K562 (cell line): ENCODE results near the gene SERPINB5. TPM values are rescaled to one million over a fixed set of nuclear protein-coding genes. Genes with fewer than 3 reads are reported as not detected.

Experiments
- ATAC-seq: fragments of 200-7000 bp; cut with Tn5 transposase; 3 replicates; pipeline ENCODE4 v1.9.1; 2020; ENCODE audit warnings: moderate library complexity
- BruUV-seq: library from RNA; stranded (reverse); fragments of 400-500 nt; replicated peaks from 2 replicates; lab custom pipeline; 2021; lab: Mats Ljungman, UMichigan
- CTCF ChIA-PET: fragments of 300-600 bp; formaldehyde crosslinking; extraction: SDS; loops from one replicate; lab custom pipeline; 2021; ENCODE audit warnings: low intra/inter-chr PET ratio; lab: Yijun Ruan, JAX
- POLR2A ChIA-PET: fragments of 300-600, 350-650 bp; sonication (Branson Sonifier 250); formaldehyde crosslinking; extraction: SDS; loops from one replicate; lab custom pipeline; 2021; ENCODE audit warnings: antibody characterized with exemption, inconsistent platforms; lab: Yijun Ruan, JAX
- DNase-seq, 4 experiments: peaks; one replicate each; pipeline versions ENCODE4 v3.0.0 to v3.0.0-alpha.2; 2011 to 2018; ENCODE audit warnings: low spot score in 3 of 4, mixed read lengths in 3 of 4; ENCODE audit errors: extremely low read depth in 1 of 4
- FAIRE-seq: peaks from 2 replicates; lab custom pipeline; 2011; peaks lifted over from hg19 to GRCh38; lab: Jason Lieb, UNC
- H2AFZ ChIP-seq: 2 replicates; pipeline ENCODE4 v1.6.0; 2011; ENCODE audit warnings: low read depth, low read length, control low read depth, inconsistent platforms
- H3K27ac ChIP-seq: fragments of 200-600 bp; 3 replicates; pipeline ENCODE4 v1.8.0; 2011; ENCODE audit warnings: low read depth, mild to moderate bottlenecking, control low read depth, inconsistent platforms, low read length, moderate library complexity, mixed read lengths; ENCODE audit errors: extremely low read depth
- H3K27me3 ChIP-seq, 2 experiments: fragments of 300-600 bp in 1 of 2; 2 replicates in 1 of 2; 3 replicates in 1 of 2; pipeline versions ENCODE4 v1.6.0 to v1.8.0; 2011; ENCODE audit warnings: inconsistent platforms in 2 of 2, low read length in 2 of 2, mild to moderate bottlenecking in 1 of 2, mixed read lengths in 1 of 2, moderate library complexity in 1 of 2; ENCODE audit not compliant: control insufficient read depth in 2 of 2, insufficient read depth in 2 of 2
- H3K36me3 ChIP-seq: fragments of 300-600 bp; 3 replicates; pipeline ENCODE4 v1.8.0; 2011; ENCODE audit warnings: mild to moderate bottlenecking, low read length, inconsistent platforms; ENCODE audit not compliant: control insufficient read depth, insufficient read depth
- H3K4me1 ChIP-seq, 2 experiments: fragments of 200-600 bp in 1 of 2; replicated peaks in 1 of 2; 2 replicates in 1 of 2; 3 replicates in 1 of 2; pipeline versions ENCODE4 v1.5.1 to v1.8.0; 2011; ENCODE audit warnings: inconsistent platforms in 2 of 2, low read length in 2 of 2, mild to moderate bottlenecking in 1 of 2, mixed read lengths in 1 of 2, moderate library complexity in 1 of 2; ENCODE audit not compliant: control insufficient read depth in 2 of 2, insufficient read depth in 2 of 2
- H3K4me2 ChIP-seq: 2 replicates; pipeline ENCODE4 v1.6.1; 2011; ENCODE audit warnings: low read length, control low read depth, inconsistent platforms, mixed read lengths; ENCODE audit not compliant: insufficient read depth
- H3K4me3 ChIP-seq: fragments of 200-600 bp; sonication (generic), shearing (Covaris generic); 2 replicates; pipeline ENCODE4 v1.5.1; 2016; ENCODE audit warnings: control low read depth, inconsistent platforms
- H3K79me2 ChIP-seq: fragments of 200-600 bp; 3 replicates; pipeline ENCODE4 v1.8.0; 2011; ENCODE audit warnings: low read length, inconsistent platforms; ENCODE audit not compliant: control insufficient read depth, insufficient read depth
- H3K9ac ChIP-seq, 2 experiments: 2 replicates each; pipeline versions ENCODE4 v1.6.0 to v1.6.1; 2011; ENCODE audit warnings: low read depth in 2 of 2, low read length in 2 of 2, control low read depth in 1 of 2, inconsistent platforms in 1 of 2, mild to moderate bottlenecking in 1 of 2, mixed read lengths in 1 of 2; ENCODE audit not compliant: insufficient read depth in 1 of 2
- H3K9me1 ChIP-seq: one replicate; pipeline ENCODE4 v1.6.0; 2011; ENCODE audit warnings: inconsistent platforms, mild to moderate bottlenecking, low read length, moderate library complexity; ENCODE audit not compliant: control insufficient read depth, insufficient read depth
- H3K9me3 ChIP-seq: replicated peaks from 2 replicates; pipeline ENCODE4 v1.5.1; 2011; ENCODE audit warnings: low read depth, low read length, inconsistent platforms; ENCODE audit not compliant: control insufficient read depth, insufficient read depth
- H4K20me1 ChIP-seq: replicated peaks from 2 replicates; pipeline ENCODE4 v1.6.1; 2011; ENCODE audit warnings: low read length, inconsistent platforms, mixed read lengths; ENCODE audit not compliant: control insufficient read depth, insufficient read depth
- EP400 ChIP-seq: fragments of 450-650 bp; IDR thresholded peaks from 2 replicates; pipeline ENCODE4 v1.6.1; 2017; ENCODE audit warnings: antibody characterized with exemption, mild to moderate bottlenecking, moderate library complexity
- ETV6 ChIP-seq, 3 experiments: fragments of 150-350 bp in 1 of 3; sonication (generic) in 1 of 3; formaldehyde crosslinking in 1 of 3; IDR thresholded peaks; 2 replicates each; pipeline versions ENCODE4 v1.6.1 to v1.8.0; 2014 to 2022; ENCODE audit warnings: borderline replicate concordance in 2 of 3, low read depth in 2 of 3, antibody characterized with exemption in 1 of 3, low read length in 1 of 3, mild to moderate bottlenecking in 1 of 3, missing genetic modification reagents in 1 of 3
- ILF3 ChIP-seq: fragments of 450-650 bp; IDR thresholded peaks from 2 replicates; pipeline ENCODE4 v1.6.1; 2018; ENCODE audit warnings: antibody characterized with exemption, mild to moderate bottlenecking, moderate library complexity, borderline replicate concordance
- OTX1 ChIP-seq: fragments of 450-650 bp; formaldehyde crosslinking; IDR thresholded peaks from 2 replicates; pipeline ENCODE4 v1.4.0; 2022; ENCODE audit warnings: mild to moderate bottlenecking
- PRMT5 ChIP-seq: sonication (generic); formaldehyde crosslinking; IDR thresholded peaks from 2 replicates; pipeline ENCODE4 v1.5.0; 2020; ENCODE audit warnings: missing genetic modification reagents
- SAFB2 ChIP-seq: fragments of 200-400 bp; formaldehyde crosslinking; IDR thresholded peaks from 2 replicates; pipeline ENCODE4 v1.6.1; 2018; ENCODE audit warnings: borderline replicate concordance, low read length, low read depth, moderate library complexity; ENCODE audit not compliant: severe bottlenecking
- SETDB1 ChIP-seq: IDR thresholded peaks from one replicate; pipeline ENCODE4 v1.6.1; 2012; ENCODE audit warnings: low read length, control low read depth, inconsistent platforms
- YY1 ChIP-seq, 3 experiments: IDR thresholded peaks; 2 replicates each; pipeline ENCODE4 v1.6.1; 2011; ENCODE audit warnings: low read length in 2 of 3, mild to moderate bottlenecking in 2 of 3, moderate library complexity in 2 of 3, borderline replicate concordance in 1 of 3, control low read depth in 1 of 3, low read depth in 1 of 3; ENCODE audit not compliant: insufficient read depth in 3 of 3, insufficient replicate concordance in 2 of 3, control insufficient read depth in 1 of 3, insufficient read length in 1 of 3; ENCODE audit errors: extremely low read depth in 1 of 3
- ZNF23 ChIP-seq: fragments of 250-450 bp; sonication (Bioruptor Pico); IDR thresholded peaks from 2 replicates; pipeline ENCODE4 v1.4.0; 2020; ENCODE audit warnings: mild to moderate bottlenecking
- ZNF282 ChIP-seq: sonication (generic); formaldehyde crosslinking; IDR thresholded peaks from 2 replicates; pipeline ENCODE4 v1.8.1; 2023; ENCODE audit warnings: missing genetic modification reagents
- ZNF436 ChIP-seq: fragments of 250-450, 450-650 bp; sonication (Bioruptor Pico); formaldehyde crosslinking; IDR thresholded peaks from 2 replicates; pipeline ENCODE4 v1.7.0; 2020; ENCODE audit warnings: mild to moderate bottlenecking
- ZNF57 ChIP-seq: fragments of 450-650 bp; formaldehyde crosslinking; IDR thresholded peaks from 2 replicates; pipeline ENCODE4 v1.4.0; 2020; ENCODE audit warnings: mild to moderate bottlenecking, moderate library complexity
- WGBS: fragments of 100-300 bp; shearing (Covaris generic); methylation state at CpG from one replicate; pipeline ENCODE4 v1.1.6; 2016; ENCODE audit warnings: low coverage, mixed read lengths; ENCODE audit not compliant: insufficient coverage; ENCODE audit errors: missing lambda C conversion rate; 5-methylcytosine and 5-hydroxymethylcytosine counted together
- in situ Hi-C: fragments of 300-500 bp; cut with MboI; formaldehyde crosslinking; loops from 4 replicates; pipeline ENCODE4 v1.15.0; 2018; ENCODE audit warnings: inconsistent platforms, mixed read lengths
- intact Hi-C: fragments of 100-400 bp; cut with micrococcal nuclease; formaldehyde crosslinking; loops from 2 replicates; pipeline ENCODE4 v1.14.2; 2022
- polyA plus RNA-seq, 8 experiments: library from polyadenylated mRNA; depleted of rRNA in 4 of 8; stranded (reverse) in 5 of 8; unstranded in 3 of 8; fragments of >200 nt; fragmentation: Nextera tagmentation in 2 of 8; fragmentation: Illumina TruSeq in 1 of 8; extraction: Ambion mirVana in 2 of 8; extraction: Trizol in 1 of 8; gene quantifications; 2 replicates each; pipeline versions ENCODE4 v1.2.1 to v1.2.3, GENCODE V29; 2011 to 2014; ENCODE audit warnings: inconsistent platforms in 1 of 8, missing spikeins in 1 of 8
- total RNA-seq, 7 experiments: library from RNA; depleted of rRNA in 6 of 7; stranded (reverse); fragments of >200 nt in 6 of 7; fragmentation: Illumina TruSeq in 2 of 7; extraction: Trizol in 2 of 7; gene quantifications; 2 replicates each; pipeline versions ENCODE4 v1.2.1 to v1.2.3, GENCODE V29; 2011 to 2021; ENCODE audit warnings: low replicate concordance in 1 of 7
- TF ChIP-seq, protein P1 (sequence below): sonication (generic); formaldehyde crosslinking; IDR thresholded peaks from 2 replicates; pipeline ENCODE4 v1.8.1; 2023; ENCODE audit warnings: missing genetic modification reagents, mild to moderate bottlenecking, borderline replicate concordance

Gene SERPINB5
- total and polyA plus RNA-seq, 9 of the 15 experiments (the other 6 are each of a cell fraction or from before 2014, with no cell fraction given), result 0.05 to 1.4 (median 0.49) TPM; not detected in 1

DNA sequence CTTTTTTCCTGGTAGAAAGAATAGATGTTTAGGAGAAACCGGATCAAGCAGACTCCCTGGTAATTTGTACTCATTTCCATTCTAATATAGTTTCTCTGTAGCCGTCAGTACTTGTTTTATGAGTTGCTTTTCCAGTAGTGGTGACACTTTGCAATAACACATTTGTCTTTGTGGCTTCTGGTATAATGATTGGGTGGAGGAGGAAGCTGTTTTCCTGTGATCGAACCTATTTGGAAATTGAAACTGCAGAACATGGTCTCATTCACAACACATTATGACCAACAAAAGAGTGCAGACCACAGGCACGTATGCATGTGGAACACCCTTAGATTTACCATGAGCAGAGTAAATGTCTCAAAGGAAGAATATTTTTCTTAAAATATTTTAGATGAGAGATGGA is 57.9 kb downstream of the SERPINB5 start (continued):
- TF ChIP-seq ETV6 (IDR thresholded peaks at IDR 0.05; ENCODE audit: borderline replicate concordance in 1 of 2, low read depth in 2 of 2, low read length in 1 of 2) (no peak), ETV6 (CRISPR knock-in tag; IDR thresholded peaks at IDR 0.05; ENCODE audit: borderline replicate concordance) (no peak), OTX1 (CRISPR knock-in tag) (no peak), ZNF57 (CRISPR knock-in tag) (no peak), ZNF282 (no peak), PRMT5 (no peak), SAFB2 (no peak)
- TF ChIP-seq, all 486 proteins: peak for 0

- Histone ChIP-seq H3K4me3 (no peak overlapping the region), H3K9me1 (no peaks in the 10 kb centered on the region), H4K20me1 (no peaks in the 10 kb centered on the region), H3K27me3 (no peaks in the 10 kb centered on the region), H3K27ac (no peak overlapping the region), H3K9ac (no peak overlapping the region), H2AFZ (no peak overlapping the region), H3K4me2 (no peak overlapping the region), H3K36me3 (no peaks in the 10 kb centered on the region), H3K79me2 (no peaks in the 10 kb centered on the region), H3K4me1 (no peaks in the 10 kb centered on the region), H3K9me3 (no peaks in the 10 kb centered on the region)
- intact Hi-C loops, result no loop called here
- in situ Hi-C loops, result no loop called here
- ChIA-PET POLR2A (no interaction called here), CTCF (no interaction called here)
- ATAC-seq, result no peak
- WGBS, result 0% methylated on average over 3 of the region's 3 CpGs
- no TSS peak for BruUV-seq
- no peak for FAIRE-seq
- no peak for DNase-seq
- no peak for TF ChIP-seq ILF3
- no peak for TF ChIP-seq EP400
- TF ChIP-seq YY1 (IDR thresholded peaks at IDR 0.05; ENCODE audit: borderline replicate concordance in 1 of 3, control insufficient read depth in 1 of 3, extremely low read depth in 1 of 3, insufficient read depth in 3 of 3, insufficient read length in 1 of 3, insufficient replicate concordance in 2 of 3, low read depth in 1 of 3, low read length in 2 of 3), result no peak
- no peak for TF ChIP-seq ZNF436 (CRISPR knock-in tag)
- no peak for TF ChIP-seq ZNF23 (CRISPR knock-in tag)
- no peak for TF ChIP-seq SETDB1
- TF ChIP-seq, protein P1, sequence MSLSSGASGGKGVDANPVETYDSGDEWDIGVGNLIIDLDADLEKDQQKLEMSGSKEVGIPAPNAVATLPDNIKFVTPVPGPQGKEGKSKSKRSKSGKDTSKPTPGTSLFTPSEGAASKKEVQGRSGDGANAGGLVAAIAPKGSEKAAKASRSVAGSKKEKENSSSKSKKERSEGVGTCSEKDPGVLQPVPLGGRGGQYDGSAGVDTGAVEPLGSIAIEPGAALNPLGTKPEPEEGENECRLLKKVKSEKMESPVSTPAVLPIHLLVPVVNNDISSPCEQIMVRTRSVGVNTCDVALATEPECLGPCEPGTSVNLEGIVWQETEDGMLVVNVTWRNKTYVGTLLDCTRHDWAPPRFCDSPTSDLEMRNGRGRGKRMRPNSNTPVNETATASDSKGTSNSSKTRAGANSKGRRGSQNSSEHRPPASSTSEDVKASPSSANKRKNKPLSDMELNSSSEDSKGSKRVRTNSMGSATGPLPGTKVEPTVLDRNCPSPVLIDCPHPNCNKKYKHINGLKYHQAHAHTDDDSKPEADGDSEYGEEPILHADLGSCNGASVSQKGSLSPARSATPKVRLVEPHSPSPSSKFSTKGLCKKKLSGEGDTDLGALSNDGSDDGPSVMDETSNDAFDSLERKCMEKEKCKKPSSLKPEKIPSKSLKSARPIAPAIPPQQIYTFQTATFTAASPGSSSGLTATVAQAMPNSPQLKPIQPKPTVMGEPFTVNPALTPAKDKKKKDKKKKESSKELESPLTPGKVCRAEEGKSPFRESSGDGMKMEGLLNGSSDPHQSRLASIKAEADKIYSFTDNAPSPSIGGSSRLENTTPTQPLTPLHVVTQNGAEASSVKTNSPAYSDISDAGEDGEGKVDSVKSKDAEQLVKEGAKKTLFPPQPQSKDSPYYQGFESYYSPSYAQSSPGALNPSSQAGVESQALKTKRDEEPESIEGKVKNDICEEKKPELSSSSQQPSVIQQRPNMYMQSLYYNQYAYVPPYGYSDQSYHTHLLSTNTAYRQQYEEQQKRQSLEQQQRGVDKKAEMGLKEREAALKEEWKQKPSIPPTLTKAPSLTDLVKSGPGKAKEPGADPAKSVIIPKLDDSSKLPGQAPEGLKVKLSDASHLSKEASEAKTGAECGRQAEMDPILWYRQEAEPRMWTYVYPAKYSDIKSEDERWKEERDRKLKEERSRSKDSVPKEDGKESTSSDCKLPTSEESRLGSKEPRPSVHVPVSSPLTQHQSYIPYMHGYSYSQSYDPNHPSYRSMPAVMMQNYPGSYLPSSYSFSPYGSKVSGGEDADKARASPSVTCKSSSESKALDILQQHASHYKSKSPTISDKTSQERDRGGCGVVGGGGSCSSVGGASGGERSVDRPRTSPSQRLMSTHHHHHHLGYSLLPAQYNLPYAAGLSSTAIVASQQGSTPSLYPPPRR (CRISPR knock-in tag), result no peak
These were observed 63.2 kb downstream of the SERPINB5 start for GRCh38 chr18:63539904-63540510.
